HUDEP-2 (cell line): ENCODE results near the gene FAM171A1.
"Not testable (repeated sequence)": the region's sequence is repeated elsewhere in the genome, so short reads cannot be mapped to it uniquely, and the experiment has no call there.

Experiments used
- DNase-seq, 76 experiments: peaks; one replicate each; lab custom pipeline; 2025; ENCODE audit not compliant: unreplicated experiment in 76 of 76; lab: John Stamatoyannopoulos, UW

The FAM171A1 gene

DNA sequence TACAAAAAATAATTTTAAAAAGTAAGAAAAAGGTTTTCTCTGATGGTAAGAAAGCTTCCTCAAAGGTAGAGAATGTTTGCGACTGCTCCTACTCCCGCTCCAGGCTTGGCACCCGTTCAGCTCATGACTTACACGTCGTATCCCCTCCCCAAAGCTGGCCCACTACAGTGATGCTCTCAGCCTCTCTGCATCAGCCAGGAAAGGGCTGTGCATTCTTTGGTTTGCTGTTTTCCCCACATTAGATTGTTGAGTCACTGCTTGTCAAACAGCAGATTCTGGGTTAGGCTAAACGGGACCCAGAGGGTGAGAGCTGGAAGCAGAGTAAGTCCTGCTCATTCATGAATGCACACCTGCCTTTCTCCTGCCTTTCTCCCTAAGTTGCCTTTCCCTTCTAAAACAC, 147.9 kb downstream of the FAM171A1 start:
- no peak for DNase-seq

DNA sequence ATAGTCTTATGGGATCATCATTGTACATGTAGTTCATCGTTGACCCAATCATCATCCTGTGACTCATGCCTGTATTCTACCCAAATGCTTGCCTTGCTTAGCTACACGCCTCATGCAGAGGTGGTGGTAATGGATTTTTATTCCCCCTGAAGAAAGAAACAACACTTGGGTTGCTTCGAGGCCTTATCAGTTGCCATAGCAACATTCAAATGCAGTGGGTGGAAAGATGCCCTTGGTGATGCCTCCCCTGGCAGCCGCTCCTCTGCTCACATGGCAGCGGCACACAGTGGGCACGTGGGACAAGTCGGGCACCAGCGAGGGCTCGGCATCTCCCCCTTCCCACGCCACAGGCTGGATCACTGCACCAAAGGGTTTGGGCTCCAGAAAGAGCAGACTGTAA, 148.6 kb downstream of the FAM171A1 start:
- DNase-seq: no peak

DNA sequence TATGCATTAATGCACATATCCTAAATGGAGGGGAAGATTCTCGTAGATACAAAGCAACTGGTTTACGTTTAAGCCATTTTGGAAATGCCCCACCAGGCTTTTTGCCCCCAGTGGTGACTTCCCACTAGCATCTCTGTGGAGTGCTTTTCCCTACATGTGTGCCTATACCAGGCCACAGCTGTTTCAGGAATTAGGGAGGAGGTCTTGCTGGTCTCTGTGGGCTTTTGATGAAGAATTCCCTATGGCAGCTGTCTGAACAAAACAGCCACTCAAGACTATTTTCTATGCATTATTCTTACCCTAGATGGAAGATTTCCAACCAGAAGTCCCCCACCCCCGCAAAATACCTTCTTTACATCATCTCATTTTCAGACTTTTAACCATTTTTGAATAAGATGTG, 150.6 kb downstream of the FAM171A1 start:
- DNase-seq: no peak

DNA sequence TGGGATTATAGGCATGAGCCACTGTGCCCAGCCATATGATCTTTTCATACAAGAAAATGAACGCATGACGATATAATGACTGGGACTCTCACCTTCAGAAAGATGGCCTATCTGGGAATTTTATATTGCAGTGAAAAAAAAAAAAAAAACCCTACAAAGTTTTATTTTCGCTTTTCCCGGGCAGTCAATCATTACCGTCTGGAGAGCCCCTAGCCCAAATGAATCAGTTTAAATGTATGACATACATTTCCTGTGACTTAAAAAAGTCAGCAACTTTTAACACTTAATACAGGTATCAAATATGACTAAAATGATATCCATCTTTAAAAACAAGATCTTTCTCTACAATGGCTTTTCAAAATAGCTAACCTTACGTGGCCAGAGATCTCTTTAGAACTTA, 154.4 kb downstream of the FAM171A1 start:
- DNase-seq: no peak

DNA sequence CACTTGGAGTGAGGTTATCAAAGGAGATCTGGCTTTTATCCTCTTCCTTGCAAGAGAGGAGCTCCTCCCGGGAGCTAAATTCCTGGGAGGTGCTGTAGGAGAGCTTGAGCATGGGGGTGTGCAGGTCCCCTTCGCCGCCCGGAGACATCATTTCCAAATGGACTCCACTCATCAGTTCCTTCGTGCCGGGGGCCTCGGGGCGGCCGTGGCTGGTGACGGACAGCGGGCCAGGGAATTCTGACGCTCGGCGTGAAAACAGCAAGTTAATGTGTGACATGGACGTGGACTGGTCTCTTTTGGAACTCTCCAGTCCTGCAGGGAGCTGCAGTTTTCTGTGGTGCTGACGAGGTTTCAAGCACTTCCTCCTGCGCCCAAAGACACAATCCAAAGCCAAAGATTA, 156.9 kb downstream of the FAM171A1 start:
- DNase-seq: no peak

DNA sequence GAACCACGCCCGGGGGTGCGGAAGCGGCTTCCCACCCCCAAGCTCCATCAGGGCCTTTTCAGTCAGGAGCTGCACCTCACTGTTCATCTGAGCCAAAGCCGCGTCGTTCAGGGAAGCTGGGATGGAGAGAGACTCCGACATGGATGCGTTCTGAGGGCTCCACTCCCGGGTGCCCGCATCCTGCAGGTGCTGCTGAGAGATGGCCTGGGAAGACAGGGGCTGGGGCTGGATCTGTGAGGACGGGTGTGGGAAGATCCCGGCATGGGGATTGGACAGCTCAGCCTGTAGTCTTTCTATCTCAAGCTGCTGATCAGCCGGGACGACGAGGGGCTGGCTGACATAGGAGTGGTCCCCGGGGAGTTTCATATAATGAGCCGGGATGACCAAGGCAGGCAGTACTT, 157.6 kb downstream of the FAM171A1 start:
- DNase-seq: no peak

DNA sequence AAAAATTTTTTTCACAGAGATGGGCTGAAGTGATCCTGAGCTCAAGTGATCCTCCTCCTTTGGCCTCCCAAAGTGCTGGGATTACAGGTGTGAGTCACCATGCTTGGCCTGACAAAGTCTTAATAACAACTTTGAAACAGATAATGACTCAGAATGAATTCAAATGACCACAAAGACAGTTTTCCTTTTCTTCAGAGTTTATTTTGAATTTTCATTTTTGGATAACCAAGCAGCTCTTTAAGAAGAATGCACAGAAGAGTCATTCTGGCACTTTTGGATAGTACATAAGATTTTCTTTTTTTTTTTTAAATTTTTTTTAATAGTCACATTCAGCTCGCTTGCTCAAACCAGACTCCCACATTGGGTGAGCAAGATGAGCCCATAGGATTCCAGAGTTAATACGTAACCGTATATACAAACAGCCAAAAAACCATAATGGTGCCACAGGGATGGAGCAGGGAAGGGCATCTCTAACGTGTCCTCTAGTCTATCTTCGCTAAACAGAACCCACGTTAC, 159.6 kb downstream of the FAM171A1 start:
- no peak for DNase-seq

DNA sequence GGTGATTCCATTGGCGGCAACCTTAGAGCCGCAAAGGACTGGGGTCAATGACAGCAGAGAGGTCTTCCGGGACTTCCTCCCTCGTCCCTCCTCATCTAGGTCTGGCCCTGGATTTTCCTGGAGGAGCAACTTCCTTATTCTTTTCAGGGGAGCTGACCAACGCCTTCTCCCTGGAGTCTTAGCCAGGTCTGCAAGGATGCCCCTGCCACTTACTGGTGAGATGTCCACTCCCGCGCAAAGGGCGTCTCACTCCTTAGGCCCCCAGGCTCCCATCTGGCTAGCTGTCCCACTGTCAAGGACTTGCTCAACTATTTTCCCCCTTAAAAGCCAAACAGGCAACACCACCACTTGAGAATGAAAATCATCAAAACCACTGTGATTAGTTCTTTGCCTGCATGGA, 160.6 kb downstream of the FAM171A1 start:
- DNase-seq: no peak

DNA sequence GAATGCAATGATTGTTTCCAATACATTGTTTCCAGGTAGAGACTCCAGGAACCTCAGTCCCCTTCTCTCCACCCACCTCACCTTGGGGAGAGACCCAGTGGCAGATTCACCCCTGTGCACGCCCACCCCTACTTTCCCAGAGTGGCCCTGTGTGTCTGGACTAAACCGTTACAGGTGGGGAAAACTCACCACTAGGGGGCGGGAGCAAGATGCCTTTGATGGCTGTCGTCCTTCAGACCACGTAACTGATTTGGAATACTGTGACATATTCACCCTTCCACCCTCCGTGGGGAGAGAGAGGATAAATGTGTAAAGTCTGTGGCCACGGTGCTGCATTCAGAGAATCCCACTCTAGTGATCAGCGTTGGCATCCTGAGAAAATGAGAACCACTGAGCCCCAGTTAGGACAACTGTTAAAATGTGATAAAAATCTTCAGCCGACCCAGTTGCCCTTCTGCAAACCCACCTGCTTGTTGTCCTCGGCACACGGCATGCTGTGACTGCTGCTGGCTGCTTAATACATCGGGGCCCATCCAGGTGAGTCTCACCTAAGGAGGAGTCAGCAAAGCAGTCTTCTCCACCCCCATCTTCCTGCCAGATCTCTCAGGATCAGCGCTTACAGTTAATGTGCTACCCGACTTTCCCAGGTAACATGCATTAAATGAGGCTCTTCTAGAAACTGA, 161.1 kb downstream of the FAM171A1 start:
- DNase-seq: peak in 52 of 76 experiments; percentile 1 to 67 (median 33)

DNA sequence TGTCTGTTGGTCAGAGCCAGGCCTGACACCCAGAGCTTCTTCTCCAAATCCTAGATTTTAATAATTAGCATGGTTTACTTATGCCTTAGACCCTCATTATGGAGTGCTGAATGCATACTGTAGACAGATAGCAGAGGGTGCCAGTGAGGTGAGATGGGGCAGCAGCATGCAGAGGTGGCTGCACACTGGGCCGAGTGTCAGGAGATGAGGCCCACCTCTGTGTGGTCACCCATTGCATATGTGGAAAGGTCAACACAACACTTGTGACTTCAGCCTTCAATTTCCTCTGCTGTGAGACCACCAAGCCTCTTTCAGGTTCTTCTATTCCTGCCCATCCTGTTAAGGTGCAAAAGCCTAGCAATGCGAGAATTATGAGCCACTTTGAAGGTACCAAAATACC, 162.9 kb downstream of the FAM171A1 start:
- no peak for DNase-seq

DNA sequence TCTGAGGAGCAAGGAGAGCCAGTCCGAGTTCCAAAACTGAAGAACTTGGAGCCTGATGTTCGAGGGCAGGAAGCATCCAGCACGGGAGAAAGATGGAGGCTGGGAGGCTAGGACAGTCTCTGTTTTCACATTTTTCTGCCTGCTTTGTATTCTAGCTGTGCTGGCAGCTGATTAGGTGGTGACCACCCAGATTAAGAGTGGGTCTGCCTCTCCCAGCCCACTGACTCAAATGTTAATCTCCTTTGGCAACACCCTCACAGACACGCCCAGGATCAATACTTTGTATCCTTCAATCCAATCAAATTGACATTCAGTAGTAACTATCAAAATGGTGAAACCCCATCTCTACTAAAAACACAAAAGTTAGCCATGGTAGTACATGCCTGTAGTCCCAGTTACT, 163.7 kb downstream of the FAM171A1 start:
- not testable (repeated sequence) for DNase-seq

DNA sequence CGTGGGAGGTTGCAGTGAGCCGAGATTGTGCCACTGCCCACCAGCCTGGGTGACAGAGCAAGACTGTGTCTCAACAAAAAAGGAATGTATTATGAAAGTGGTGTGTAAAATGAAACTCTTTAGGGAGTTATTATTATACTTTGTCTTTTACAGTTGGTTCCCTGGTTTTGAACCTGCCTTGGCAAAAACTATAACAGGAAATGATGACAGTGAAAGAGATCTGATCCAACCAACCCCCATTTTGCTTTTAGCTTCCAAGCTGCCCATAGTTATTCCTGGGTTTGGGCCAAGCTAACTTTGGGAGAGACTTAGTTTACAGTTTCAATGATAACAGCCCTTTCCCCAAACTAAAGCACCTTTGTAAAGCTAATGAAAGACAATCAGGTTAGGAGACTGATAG, 168.4 kb downstream of the FAM171A1 start:
- DNase-seq: no peak

DNA sequence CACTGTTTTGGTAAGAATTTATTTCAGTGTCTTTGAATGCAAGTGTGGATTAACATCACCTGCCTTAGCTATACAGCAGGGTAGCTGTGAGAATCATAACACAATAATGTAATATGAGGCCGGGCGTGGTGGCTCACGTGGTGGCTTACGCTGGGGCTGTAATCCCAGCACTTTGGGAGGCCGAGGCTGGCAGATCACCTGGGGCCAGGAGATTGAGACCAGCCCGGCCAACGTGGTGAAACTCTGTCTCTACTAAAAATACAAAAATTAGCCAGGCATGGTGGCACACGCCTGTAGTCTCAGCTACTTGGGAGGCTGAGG, 168.8 kb downstream of the FAM171A1 start:
- not testable (repeated sequence) for DNase-seq

DNA sequence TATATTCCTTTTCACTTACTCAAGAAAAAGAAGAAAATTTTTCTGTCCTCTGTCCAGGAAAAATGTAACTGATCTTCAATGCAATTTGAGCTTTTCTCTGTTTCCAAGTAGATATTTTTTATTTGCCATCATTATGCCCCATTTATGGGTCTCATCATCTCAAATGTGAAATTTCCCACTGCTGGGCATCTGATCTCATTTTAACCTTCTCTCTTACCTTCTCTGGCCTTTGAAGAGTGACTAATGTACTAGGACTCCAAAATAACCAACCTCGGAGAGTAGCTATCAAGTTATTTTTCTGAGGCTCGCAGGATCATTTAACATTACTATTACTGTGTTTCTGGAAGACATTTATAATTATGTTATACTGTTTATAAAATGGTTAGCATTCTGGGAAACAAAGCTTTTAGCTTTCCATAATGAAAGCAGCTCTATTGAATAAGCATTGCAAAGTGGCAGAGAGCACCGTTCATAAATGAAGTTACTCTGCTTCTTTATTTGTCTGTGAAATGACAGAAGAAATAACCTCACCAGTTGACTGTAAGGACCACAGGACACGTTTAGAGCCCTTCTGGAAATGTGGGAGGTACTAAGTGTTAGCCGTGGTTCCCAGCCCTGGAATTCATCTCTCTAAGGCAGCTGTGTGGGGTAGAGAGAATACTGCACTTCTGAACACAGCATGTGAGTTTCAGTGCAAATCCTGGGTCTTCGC, 169.3 kb downstream of the FAM171A1 start:
- DNase-seq: no peak

DNA sequence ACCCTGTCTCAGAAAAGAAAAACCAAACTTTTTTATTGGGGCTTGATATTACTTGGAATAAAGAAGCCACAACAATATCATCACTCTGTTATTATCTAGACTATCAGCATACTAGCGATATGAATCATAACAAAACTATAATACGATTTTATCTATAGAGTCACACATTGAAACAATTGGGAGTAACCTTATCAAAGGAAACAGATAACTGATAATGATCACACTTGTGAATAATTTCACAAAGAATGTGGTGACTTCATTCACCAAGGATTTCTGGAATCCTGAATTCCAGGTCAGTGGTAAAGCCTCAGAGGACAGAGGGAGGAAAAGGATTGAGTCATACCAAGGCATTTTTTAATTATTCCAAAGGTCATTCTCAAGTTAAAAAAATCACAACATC, 170.5 kb downstream of the FAM171A1 start:
- no peak for DNase-seq

DNA sequence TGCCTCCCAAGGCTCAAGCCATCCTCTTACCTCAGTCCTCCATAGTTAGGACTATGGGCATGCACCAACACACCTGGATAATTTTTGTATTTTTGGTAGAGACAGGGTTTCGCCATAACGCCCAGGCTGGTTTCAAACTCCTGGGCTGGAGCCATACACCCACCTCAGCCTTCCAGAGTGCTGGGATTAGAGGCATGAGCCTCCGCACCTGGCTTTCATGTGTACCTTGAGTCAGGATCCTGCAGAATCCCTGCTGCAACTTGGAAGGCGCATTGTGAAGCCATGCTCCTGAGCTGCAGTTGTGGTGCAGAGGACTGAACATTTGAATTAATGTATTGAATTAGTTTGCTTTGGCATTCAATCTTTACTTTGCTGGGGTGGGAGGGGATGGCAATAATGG, 173.2 kb downstream of the FAM171A1 start:
- no peak for DNase-seq

DNA sequence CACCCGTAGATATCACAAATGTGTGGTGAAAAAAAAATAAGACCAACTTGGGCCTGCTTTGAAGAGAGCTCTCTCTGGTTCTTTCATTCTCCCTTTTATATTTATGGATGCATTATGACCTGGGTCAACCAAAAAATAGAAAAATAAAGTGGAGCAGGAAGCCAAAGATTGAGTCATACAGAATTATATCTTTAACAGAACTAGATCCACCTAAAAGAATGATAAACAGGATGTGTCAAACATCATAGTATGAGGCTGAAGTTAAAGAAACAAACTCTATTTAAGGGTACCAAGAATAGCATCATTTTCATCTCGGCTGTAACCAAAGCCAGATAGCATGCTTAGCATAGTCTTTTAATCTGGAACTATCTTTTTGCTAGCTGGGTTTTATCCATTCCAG, 173.8 kb downstream of the FAM171A1 start:
- DNase-seq: no peak

DNA sequence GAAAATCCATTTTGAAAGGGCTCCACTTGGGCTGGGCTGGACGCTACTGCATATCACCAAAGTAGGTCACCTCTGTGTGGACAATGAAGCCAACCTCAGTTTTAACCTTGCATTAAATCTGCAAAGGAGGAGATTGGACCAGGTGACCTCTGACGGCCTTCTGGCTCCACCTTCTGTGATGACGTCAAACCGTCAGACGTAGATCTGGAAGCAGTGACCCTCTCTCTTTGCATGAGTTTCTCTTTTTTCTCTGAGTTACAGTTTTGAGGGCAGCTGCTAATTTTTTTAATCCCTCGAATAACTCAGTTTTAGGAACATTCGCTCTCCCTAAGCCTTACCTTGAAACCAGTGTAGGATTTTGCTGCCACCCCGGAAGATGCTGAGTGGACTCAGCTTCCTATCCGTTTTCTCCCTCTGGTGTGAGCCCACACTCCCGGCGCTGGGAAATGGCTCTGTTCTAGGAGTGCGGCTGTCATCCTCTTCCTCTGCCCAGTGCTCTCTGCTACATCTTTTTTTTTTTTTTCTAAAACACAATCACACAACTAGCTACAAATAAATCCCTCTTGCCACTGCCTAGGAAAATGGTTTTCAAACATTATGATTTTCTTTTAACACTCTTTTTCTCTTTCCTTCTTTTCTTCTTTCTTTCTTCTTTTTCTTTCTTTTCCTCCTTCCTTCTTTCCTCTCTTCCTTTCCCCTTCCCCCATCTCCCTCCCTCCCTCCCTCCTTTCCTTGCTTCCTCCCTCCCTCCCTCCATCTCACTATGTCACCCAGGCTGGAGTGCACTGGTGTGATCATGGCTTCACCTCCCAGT, 174.9 kb downstream of the FAM171A1 start:
- DNase-seq: peak in 1 of 76 experiments; percentile 1

DNA sequence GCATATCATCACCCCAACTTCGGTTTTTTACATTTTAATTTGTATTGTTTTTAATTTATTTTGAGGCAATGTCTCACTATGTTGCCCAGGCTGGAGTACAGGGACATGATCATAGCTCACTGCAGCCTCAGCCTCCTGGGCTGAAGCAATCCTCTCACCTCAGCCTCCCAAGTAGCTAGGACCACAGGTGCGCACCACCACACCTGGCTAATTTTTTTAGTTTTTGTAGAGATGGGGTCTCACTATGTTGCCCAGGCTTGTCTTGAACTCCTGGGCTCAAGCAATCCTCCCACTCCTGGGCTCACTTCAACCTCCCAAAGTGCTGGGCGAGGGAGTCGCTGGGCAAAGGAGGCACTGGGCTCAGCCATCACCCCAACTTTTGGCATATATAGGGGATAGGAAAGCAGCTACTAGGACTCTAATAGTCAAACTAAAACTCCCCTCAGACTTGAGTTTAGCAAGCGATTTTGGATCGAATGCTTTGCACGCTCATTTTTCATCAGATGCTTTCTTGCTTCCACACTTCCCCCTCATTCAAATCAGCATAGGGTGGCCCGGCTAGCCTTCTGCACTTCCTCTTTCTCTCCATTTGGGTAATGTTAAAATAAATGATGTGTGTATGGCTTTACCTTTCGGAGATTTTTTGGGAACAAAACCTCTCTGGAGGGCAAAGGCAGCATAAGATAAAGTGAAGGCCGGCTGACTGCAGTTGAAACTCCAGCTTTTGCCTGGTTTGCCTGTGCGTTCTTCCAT, 181.8 kb downstream of the FAM171A1 start:
- DNase-seq: no peak

DNA sequence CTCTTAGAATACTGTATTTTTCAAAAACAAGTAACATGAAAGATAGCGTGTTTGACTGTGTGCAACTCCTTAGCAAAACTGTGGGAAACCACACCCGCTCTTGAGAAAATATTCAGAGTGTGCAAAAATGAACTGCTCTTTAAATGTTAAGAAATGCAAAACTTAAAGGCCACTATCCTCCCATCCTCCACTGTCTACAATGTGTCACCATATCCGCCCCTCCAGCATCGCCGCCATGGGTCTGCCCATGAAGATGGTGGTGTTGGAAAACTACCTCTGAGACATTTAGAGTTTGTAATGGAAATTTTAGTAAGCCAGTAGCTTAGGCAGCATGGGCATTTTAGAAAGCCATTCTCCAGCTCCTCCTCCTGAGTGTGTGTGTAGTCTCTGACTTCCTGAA, 182.5 kb downstream of the FAM171A1 start:
- DNase-seq: no peak
